GM23338 (cell line): ENCODE measurements around the gene MARF1. TPM values are rescaled to one million over a fixed set of nuclear protein-coding genes. Genes with fewer than 3 reads are reported as not detected.

Source experiments
- ATAC-seq: fragments of 200-7000 bp; cut with Tn5 transposase; 3 replicates; pipeline ENCODE4 v1.9.1; 2020
- DNase-seq: peaks from one replicate; pipeline ENCODE4 v3.0.0-alpha.2; 2015; ENCODE audit warnings: low spot score
- H2AFZ ChIP-seq: fragments of 200-600 bp; sonication (generic); 2 replicates; pipeline ENCODE4 v1.8.0; 2016; ENCODE audit warnings: antibody characterized with exemption, mild to moderate bottlenecking, moderate library complexity
- H3F3A ChIP-seq: fragments of 200-600 bp; sonication (generic); replicated peaks from 2 replicates; pipeline ENCODE4 v1.8.0; 2017; ENCODE audit warnings: antibody characterized with exemption, mixed run types, low read depth
- H3K27ac ChIP-seq: fragments of 200-600 bp; sonication (generic); 2 replicates; pipeline ENCODE4 v1.6.1; 2016; ENCODE audit warnings: low read depth
- H3K27me3 ChIP-seq: fragments of 200-600 bp; sonication (generic); 2 replicates; pipeline ENCODE4 v1.8.0; 2016; ENCODE audit warnings: mild to moderate bottlenecking, mixed run types, moderate library complexity; ENCODE audit not compliant: insufficient read depth
- H3K36me3 ChIP-seq: fragments of 200-600 bp; sonication (generic); 2 replicates; pipeline ENCODE4 v1.8.0; 2016; ENCODE audit warnings: mild to moderate bottlenecking; ENCODE audit not compliant: insufficient read depth
- H3K4me1 ChIP-seq: fragments of 200-600 bp; sonication (generic); 2 replicates; pipeline ENCODE4 v1.8.0; 2016; ENCODE audit warnings: mild to moderate bottlenecking, moderate library complexity; ENCODE audit not compliant: insufficient read depth
- H3K4me2 ChIP-seq: fragments of 200-600 bp; sonication (generic); 2 replicates; pipeline ENCODE4 v1.7.1; 2017; ENCODE audit warnings: mixed run types
- H3K4me3 ChIP-seq: fragments of 200-600 bp; sonication (generic); 2 replicates; pipeline ENCODE4 v1.6.1; 2016; ENCODE audit warnings: mixed run types
- H3K79me2 ChIP-seq: fragments of 200-600 bp; sonication (generic); replicated peaks from 2 replicates; pipeline ENCODE4 v1.8.0; 2017; ENCODE audit warnings: mild to moderate bottlenecking; ENCODE audit not compliant: insufficient read depth
- H3K9me2 ChIP-seq: fragments of 200-600 bp; sonication (generic); 2 replicates; pipeline ENCODE4 v1.8.0; 2017; ENCODE audit not compliant: insufficient read depth
- H4K20me1 ChIP-seq: fragments of 200-600 bp; sonication (generic); replicated peaks from 2 replicates; pipeline ENCODE4 v1.8.0; 2017; ENCODE audit warnings: mild to moderate bottlenecking; ENCODE audit not compliant: insufficient read depth
- H3K27ac Mint-ChIP-seq: 2 replicates; pipeline ENCODE4 v1.8.0; 2020; ENCODE audit warnings: inconsistent platforms, mild to moderate bottlenecking, moderate library complexity, mixed read lengths
- H3K27me3 Mint-ChIP-seq: 3 replicates; pipeline ENCODE4 v1.8.0; 2022; ENCODE audit warnings: low read depth, mild to moderate bottlenecking, moderate library complexity, mixed read lengths, inconsistent platforms; ENCODE audit not compliant: insufficient read depth, poor library complexity
- H3K36me3 Mint-ChIP-seq: 3 replicates; pipeline ENCODE4 v1.8.0; 2021; ENCODE audit warnings: low read depth, mild to moderate bottlenecking, inconsistent platforms, moderate library complexity, mixed read lengths
- H3K4me1 Mint-ChIP-seq: 3 replicates; pipeline ENCODE4 v1.8.0; 2020; ENCODE audit warnings: mild to moderate bottlenecking, inconsistent platforms, mixed read lengths
- H3K4me3 Mint-ChIP-seq: 3 replicates; pipeline ENCODE4 v1.8.0; 2021; ENCODE audit warnings: moderate library complexity, mild to moderate bottlenecking, inconsistent platforms, mixed read lengths
- H3K9me3 Mint-ChIP-seq: 3 replicates; pipeline ENCODE4 v1.8.0; 2020; ENCODE audit warnings: moderate library complexity, mild to moderate bottlenecking, inconsistent platforms, mixed read lengths
- REST ChIP-seq: IDR thresholded peaks from one replicate; pipeline ENCODE4 v1.6.1; 2018; ENCODE audit warnings: antibody characterized with exemption; ENCODE audit not compliant: unreplicated experiment
- ZNF114 ChIP-seq: fragments of 250-450 bp; sonication (Bioruptor Pico); IDR thresholded peaks from 2 replicates; pipeline ENCODE4 v1.5.0; 2020; ENCODE audit warnings: mild to moderate bottlenecking, moderate library complexity
- ZNF462 ChIP-seq: fragments of 250-450 bp; sonication (Bioruptor Pico); IDR thresholded peaks from 2 replicates; pipeline ENCODE4 v1.5.0; 2020; ENCODE audit warnings: mild to moderate bottlenecking, moderate library complexity
- polyA plus RNA-seq: library from polyadenylated mRNA; unstranded; fragments of >200 nt; fragmentation: Nextera tagmentation; extraction: Ambion mirVana; gene quantifications from 2 replicates; pipeline ENCODE4 v1.2.1, GENCODE V29; 2016
- total RNA-seq: library from RNA; depleted of rRNA; stranded (reverse); fragments of >200 nt; shearing (Covaris generic); gene quantifications from 2 replicates; pipeline ENCODE4 v1.2.3, GENCODE V29; 2014

Gene MARF1
- total and polyA plus RNA-seq, 2 experiments from 2014 or later: 8.3 to 16.0 TPM

GRCh38 chr16:15598648-15599190, 44.2 kb downstream of the MARF1 start:
- Histone ChIP-seq H2AFZ (no peak overlapping the region), H3K36me3 (peaks cover 25% of the 10 kb centered on the region), H3K4me2 (no peak overlapping the region), H3K27me3 (no peaks in the 10 kb centered on the region), H3K4me3 (no peak overlapping the region), H3K4me1 (no peaks in the 10 kb centered on the region), H3K9me2 (no peaks in the 10 kb centered on the region), H4K20me1 (peaks cover 24% of the 10 kb centered on the region), H3F3A (no peaks in the 10 kb centered on the region), H3K27ac (no peak overlapping the region), H3K79me2 (no peaks in the 10 kb centered on the region)
- Mint-ChIP-seq H3K27ac (no peak overlapping the region), H3K27me3 (peaks cover 5% of the 10 kb centered on the region), H3K36me3 (peaks cover 48% of the 10 kb centered on the region), H3K4me1 (peaks cover 9% of the 10 kb centered on the region), H3K4me3 (no peak overlapping the region), H3K9me3 (no peaks in the 10 kb centered on the region)
- TF ChIP-seq REST: no peak
- TF ChIP-seq ZNF114: no peak
- no peak for TF ChIP-seq ZNF462 (CRISPR knock-in tag)
- DNase-seq (no peak), ATAC-seq (no peak)
